Tibial nerve (tissue), 4 donors: Measurements from ENCODE around the gene ST14. TPM values are rescaled to one million over a fixed set of nuclear protein-coding genes. Genes with fewer than 3 reads are reported as not detected.
A peak's percentile ranks its signal among the peaks of the same experiment; 100 is the strongest.

Source experiments
- DNase-seq, 2 donors: peaks; one replicate each; pipeline ENCODE4 v3.0.0-alpha.2; 2019; ENCODE audit warnings: low spot score in 2 of 2
- H3K27ac ChIP-seq, 4 donors: fragments of 200-600 bp; sonication (generic) in 3 of 4; one replicate each; pipeline ENCODE4 v1.5.1; 2017 to 2019; ENCODE audit warnings: mild to moderate bottlenecking in 1 of 4
- H3K27me3 ChIP-seq, 2 donors: fragments of 200-600 bp; sonication (generic) in 1 of 2; one replicate each; pipeline versions ENCODE4 v1.5.1 to v1.6.0; 2017 to 2019
- H3K36me3 ChIP-seq, 3 donors: fragments of 200-600 bp; sonication (generic); one replicate each; pipeline ENCODE4 v1.5.1; 2018 to 2019
- H3K4me1 ChIP-seq, 4 donors: fragments of 200-600 bp; sonication (generic) in 3 of 4; one replicate each; pipeline ENCODE4 v1.5.1; 2017 to 2019
- H3K4me3 ChIP-seq, 4 donors: fragments of 200-600 bp; sonication (generic) in 3 of 4; one replicate each; pipeline ENCODE4 v1.5.1; 2017 to 2019; ENCODE audit warnings: mild to moderate bottlenecking in 1 of 4, moderate library complexity in 1 of 4
- H3K9me3 ChIP-seq, 4 donors: fragments of 200-600 bp; sonication (generic) in 3 of 4; one replicate each; pipeline ENCODE4 v1.5.1; 2017 to 2019
- CTCF ChIP-seq, 5 experiments: fragments of 200-600 bp in 3 of 5; fragments of 450-650 bp in 2 of 5; sonication (generic) in 3 of 5; IDR thresholded peaks; one replicate each; pipeline ENCODE4 v1.5.1; 2016 to 2019; ENCODE audit warnings: antibody characterized with exemption in 5 of 5, mild to moderate bottlenecking in 3 of 5, moderate library complexity in 2 of 5
- EP300 ChIP-seq, 2 donors: sonication (generic); formaldehyde crosslinking; IDR thresholded peaks; one replicate each; pipeline ENCODE4 v1.6.1; 2017; ENCODE audit warnings: antibody characterized with exemption in 2 of 2, mild to moderate bottlenecking in 1 of 2
- POLR2A ChIP-seq, 2 donors: fragments of 450-650 bp; IDR thresholded peaks; one replicate each; pipeline ENCODE4 v1.6.1; 2017; ENCODE audit warnings: antibody characterized with exemption in 2 of 2, mild to moderate bottlenecking in 2 of 2, moderate library complexity in 2 of 2
- WGBS, 2 donors: methylation state at CpG; one replicate each; pipeline ENCODE4 v1.1.5; 2018; 5-methylcytosine and 5-hydroxymethylcytosine counted together
- total RNA-seq, 4 donors: library from RNA; depleted of rRNA; stranded (reverse); fragments of >200 nt; gene quantifications; one replicate each; pipeline ENCODE4 v1.1.0, GENCODE V29; 2016

ST14 gene
- total RNA-seq, 4 donors from 2014 or later, result 1.5 to 10.8 (median 2.6) TPM

- TF ChIP-seq EP300 (IDR thresholded peaks at IDR 0.05), result no peak
- no peak for TF ChIP-seq POLR2A (IDR thresholded peaks at IDR 0.05)
- no peak for TF ChIP-seq CTCF (IDR thresholded peaks at IDR 0.05)
- no peak for DNase-seq
- H3K4me3 ChIP-seq, result no peak overlapping the region
- 89 to 90% methylated on average over 10 of the region's 10 CpGs for WGBS, 2 donors
- peaks cover 0 to 24% (median 0%) of the 10 kb centered on the region in 4 donors for H3K9me3 ChIP-seq
- H3K27me3 ChIP-seq, result no peaks in the 10 kb centered on the region
- peaks cover 0 to 30% (median 11%) of the 10 kb centered on the region in 4 donors for H3K4me1 ChIP-seq
- peak overlapping the region in 1 of 4 donors; percentile 19 for H3K27ac ChIP-seq
- no peaks in the 10 kb centered on the region for H3K36me3 ChIP-seq
Observed at GRCh38 chr11:130177782-130178181, 18.2 kb downstream of the ST14 start.

GRCh38 chr11:130178441-130179339 lies 19.1 kb downstream of the ST14 start:
- Histone ChIP-seq H3K27me3 (no peaks in the 10 kb centered on the region), H3K27ac (peak overlapping the region in 1 of 4 donors; percentile 69), H3K36me3 (no peaks in the 10 kb centered on the region), H3K4me3 (no peak overlapping the region), H3K4me1 (peaks cover 0 to 30% (median 11%) of the 10 kb centered on the region in 4 donors), H3K9me3 (peaks cover 0 to 21% (median 0%) of the 10 kb centered on the region in 4 donors)
- TF ChIP-seq CTCF (IDR thresholded peaks at IDR 0.05) (no peak), EP300 (IDR thresholded peaks at IDR 0.05) (no peak), POLR2A (IDR thresholded peaks at IDR 0.05) (no peak)
- 55 to 60% methylated on average over 15 to 16 of the region's 16 CpGs for WGBS, 2 donors
- DNase-seq, result peak in 1 of 2 donors; percentile 44

GRCh38 chr11:130179396-130180306 lies 20.1 kb downstream of the ST14 start:
- 66 to 67% methylated on average over 18 to 21 of the region's 21 CpGs for whole genome bisulfite sequencing, 2 donors
- H3K27ac ChIP-seq, result peak overlapping the region in 2 of 4 donors; percentile 64 to 69
- H3K27me3 ChIP-seq, result no peaks in the 10 kb centered on the region
- no peak for DNase-seq
- H3K36me3 ChIP-seq, result no peaks in the 10 kb centered on the region
- H3K4me1 ChIP-seq, result peaks cover 0 to 30% (median 11%) of the 10 kb centered on the region in 4 donors
- peaks cover 0 to 13% (median 0%) of the 10 kb centered on the region in 4 donors for H3K9me3 ChIP-seq
- TF ChIP-seq POLR2A (IDR thresholded peaks at IDR 0.05), result no peak
- TF ChIP-seq CTCF (IDR thresholded peaks at IDR 0.05), result no peak
- TF ChIP-seq EP300 (IDR thresholded peaks at IDR 0.05), result no peak
- H3K4me3 ChIP-seq, result no peak overlapping the region

GRCh38 chr11:130180491-130180890 lies 20.9 kb downstream of the ST14 start:
- 55 to 57% methylated on average over 4 of the region's 4 CpGs for WGBS, 2 donors
- Histone ChIP-seq H3K27me3 (no peaks in the 10 kb centered on the region), H3K27ac (peak overlapping the region in 2 of 4 donors; percentile 64 to 69), H3K9me3 (peaks cover 0 to 8% (median 0%) of the 10 kb centered on the region in 4 donors), H3K36me3 (no peaks in the 10 kb centered on the region), H3K4me3 (no peak overlapping the region), H3K4me1 (peaks cover 0 to 30% (median 11%) of the 10 kb centered on the region in 4 donors)
- DNase-seq, result no peak
- TF ChIP-seq CTCF (IDR thresholded peaks at IDR 0.05) (no peak), POLR2A (IDR thresholded peaks at IDR 0.05) (no peak), EP300 (IDR thresholded peaks at IDR 0.05) (no peak)
